NCI-H2107 treated with DMSO at 0.1 percent for 48 hours (cell line): ENCODE measurements around the gene NCAM1.

Source experiments
- DNase-seq: peaks from one replicate; lab custom pipeline; 2025; ENCODE audit not compliant: unreplicated experiment; lab: John Stamatoyannopoulos, UW

The NCAM1 gene

GRCh38 chr11:113272927-113273615, 311.9 kb downstream of the NCAM1 start:
- no peak for DNase-seq

- DNase-seq = no peak
Observed at GRCh38 chr11:113273720-113274119, 312.5 kb downstream of the NCAM1 start.

DNA sequence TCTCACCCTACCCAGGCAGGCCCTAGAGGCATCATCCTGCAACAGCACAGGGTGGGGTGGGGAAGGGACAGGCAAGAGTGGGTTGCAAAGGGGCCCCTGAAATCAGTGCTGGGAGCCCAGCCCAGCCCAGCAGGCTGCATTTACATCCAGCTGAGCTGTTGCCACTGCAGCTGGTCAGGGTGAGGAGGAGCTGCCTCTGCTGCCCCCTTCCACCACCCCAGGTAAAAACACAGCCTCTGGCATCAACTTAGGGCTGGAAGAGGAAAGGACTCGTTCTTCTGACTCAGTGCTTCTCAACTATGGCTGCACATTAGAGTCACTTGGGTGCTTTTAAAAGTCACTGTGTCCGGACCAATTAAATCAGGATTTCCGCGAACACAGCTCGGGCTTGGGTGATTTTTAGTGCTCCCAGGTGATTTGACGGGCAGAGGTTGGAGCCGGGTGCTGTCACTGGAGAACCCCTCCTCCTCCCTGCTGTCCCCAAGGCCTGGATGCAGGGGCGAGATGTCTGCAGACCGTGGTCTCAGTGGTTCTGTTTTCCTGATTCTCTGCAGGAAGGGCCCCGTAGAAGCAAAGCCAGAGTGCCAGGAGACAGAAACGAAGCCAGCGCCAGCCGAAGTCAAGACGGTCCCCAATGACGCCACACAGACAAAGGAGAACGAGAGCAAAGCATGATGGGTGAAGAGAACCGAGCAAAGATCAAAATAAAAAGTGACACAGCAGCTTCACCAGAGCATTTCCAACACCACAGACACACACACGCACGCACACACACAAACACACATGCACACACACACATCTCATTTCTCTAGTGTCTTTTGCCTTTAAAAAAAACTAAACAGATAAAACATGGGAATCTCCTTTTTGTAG, 313.7 kb downstream of the NCAM1 start:
- no peak for DNase-seq

GRCh38 chr11:113275602-113276001, 314.4 kb downstream of the NCAM1 start:
- no peak for DNase-seq

DNA sequence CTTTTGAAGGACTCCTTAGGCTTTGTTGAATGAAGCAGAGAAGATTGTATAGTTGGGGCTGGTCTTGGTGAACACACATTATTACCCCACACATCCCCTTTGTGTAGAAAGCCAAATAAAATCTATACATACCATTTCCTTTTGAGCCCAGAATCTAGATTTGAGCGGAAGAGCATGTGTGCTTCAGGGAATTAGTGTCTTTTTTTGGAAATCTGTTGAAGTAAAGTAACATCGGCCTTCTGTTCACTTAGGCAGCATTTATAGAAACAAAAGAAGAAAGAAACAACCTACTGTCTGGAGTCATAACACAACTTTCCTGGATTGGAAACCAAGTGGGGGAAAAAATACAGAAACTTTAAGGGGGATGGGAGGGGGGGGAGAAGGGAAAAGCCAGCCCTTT, 315.2 kb downstream of the NCAM1 start:
- no peak for DNase-seq

- no peak for DNase-seq
Observed at GRCh38 chr11:113277907-113278306, 316.7 kb downstream of the NCAM1 start.

- DNase-seq = no peak
Observed at GRCh38 chr11:113278481-113278880, 317.3 kb downstream of the NCAM1 start.

- no peak for DNase-seq
Observed at GRCh38 chr11:113278925-113279324, 317.7 kb downstream of the NCAM1 start.

DNA sequence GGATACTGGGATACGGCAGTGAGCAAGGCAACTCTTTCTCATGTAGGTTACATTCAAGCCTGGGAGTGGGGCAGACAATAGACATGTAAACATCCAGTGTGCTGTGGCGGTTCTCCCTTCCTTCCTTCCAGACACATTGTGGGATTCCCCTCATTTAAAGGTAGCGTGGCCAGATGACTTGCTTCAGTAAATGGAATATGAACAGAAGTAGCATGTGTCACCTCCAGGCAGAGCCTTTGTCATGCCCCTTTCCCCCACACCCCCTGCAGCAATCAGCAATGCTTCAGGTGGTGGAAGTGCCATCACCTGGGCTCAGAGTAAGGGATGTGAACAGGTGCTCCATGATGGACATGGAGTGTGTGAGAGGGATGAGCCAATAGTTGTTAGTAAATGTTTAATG, 318.4 kb downstream of the NCAM1 start:
- DNase-seq = no peak

GRCh38 chr11:113281052-113281725, 320.0 kb downstream of the NCAM1 start:
- DNase-seq = no peak

GRCh38 chr11:113282898-113283437, 321.7 kb downstream of the NCAM1 start:
- no peak for DNase-seq

- DNase-seq = no peak
Observed at GRCh38 chr11:113283881-113284280, 322.7 kb downstream of the NCAM1 start.

- no peak for DNase-seq
Observed at GRCh38 chr11:113286009-113286408, 324.8 kb downstream of the NCAM1 start.

DNA sequence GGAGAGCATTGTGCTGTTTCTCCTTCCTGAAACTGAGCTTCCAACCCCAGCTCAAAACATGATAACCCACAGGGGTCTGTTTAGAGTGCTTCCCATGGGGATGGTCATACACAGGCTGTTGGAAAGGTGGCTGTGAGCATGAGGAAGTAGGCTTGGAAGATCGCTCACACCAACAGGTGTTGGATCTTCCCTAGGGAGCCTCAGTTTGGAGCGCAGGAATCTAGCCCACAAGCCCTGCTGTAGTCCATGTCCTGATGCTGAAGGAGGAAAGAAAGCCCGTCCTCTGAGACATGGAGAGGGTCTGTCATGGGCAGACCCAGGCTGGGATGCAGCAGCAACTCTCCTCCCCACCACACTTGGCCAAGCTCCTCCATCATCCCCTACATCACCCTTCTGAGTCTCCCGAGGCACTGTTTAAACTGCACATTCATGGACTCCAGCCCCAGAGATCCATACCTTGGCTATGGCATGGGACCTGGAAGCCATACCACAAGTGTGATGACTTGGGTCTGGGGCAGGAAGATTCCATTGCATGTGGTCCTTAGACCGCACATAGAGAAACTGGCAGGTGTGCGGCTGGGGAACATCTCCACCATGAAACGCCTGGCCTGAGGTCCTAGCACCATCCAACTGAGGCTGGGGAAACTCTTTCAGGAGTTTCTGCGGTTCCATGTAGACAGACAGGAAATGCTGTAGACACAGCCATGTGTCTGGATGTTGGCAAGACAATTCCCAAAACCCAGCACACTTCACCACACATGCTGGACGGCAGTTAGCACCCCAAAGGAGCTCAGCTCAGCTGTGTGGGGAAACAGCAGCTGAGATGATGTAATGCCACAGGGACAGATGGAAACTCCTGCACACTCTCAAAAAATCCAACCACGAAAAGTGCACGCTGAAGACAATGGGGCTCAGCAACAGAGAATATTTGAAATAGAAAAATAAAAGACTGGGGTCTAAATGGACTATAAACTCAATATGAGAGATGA, 325.6 kb downstream of the NCAM1 start:
- peak; percentile 56 for DNase-seq

DNA sequence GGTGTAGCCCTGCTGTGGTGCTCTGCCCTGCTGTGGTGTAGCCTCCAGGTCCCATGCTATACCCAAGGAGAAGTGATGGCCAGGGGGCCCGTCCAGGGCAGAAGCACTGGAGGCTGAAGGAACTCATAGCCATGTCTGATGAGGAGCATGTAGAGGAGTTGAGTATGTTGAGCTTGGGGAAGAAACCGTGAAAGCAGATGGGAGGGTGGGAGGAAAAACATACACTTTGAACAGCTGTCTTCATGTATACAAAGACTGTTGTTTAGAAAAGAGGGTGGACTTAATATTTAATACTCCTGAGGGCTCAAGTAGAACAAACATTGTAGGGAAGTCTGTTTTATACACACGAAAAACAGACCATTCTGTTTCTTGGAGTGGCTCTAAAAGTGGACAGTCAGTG, 326.6 kb downstream of the NCAM1 start:
- DNase-seq = no peak

- no peak for DNase-seq
Observed at GRCh38 chr11:113288286-113288863, 327.2 kb downstream of the NCAM1 start.

- peak; percentile 53 for DNase-seq
Observed at GRCh38 chr11:113289431-113290187, 328.4 kb downstream of the NCAM1 start.

DNA sequence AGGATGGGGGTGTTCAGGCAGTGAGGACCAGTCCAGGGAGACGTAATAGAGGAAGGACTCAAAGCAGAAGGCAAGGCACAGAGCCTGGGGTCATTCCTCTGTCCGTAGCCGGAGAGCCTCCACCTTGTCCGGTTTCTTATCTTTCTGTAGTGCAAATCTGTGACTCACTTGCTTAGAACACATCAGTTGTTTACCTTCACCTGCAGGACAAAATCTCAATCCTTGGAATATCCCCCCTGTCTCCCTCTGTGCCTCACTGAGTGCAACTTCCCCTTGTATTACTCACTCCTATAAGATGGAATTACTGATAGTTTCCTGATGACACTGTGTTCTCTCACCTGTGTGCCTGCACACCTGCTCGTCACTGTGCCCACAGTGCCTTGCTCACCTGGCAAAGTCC, 332.7 kb downstream of the NCAM1 start:
- DNase-seq = no peak

GRCh38 chr11:113295993-113296392, 334.8 kb downstream of the NCAM1 start:
- no peak for DNase-seq
